Activated T-cell treated with anti-CD3 and anti-CD28 coated beads, Interleukin-2, amount 50 U/mL, for 24 hours (primary cell): ENCODE measurements around the gene RNMT.
A peak's percentile ranks its signal among the peaks of the same experiment; 100 is the strongest.

ENCODE experiments used
- DNase-seq: peaks from one replicate; pipeline ENCODE4 v3.0.0-alpha.2; 2020
- H3K27ac Mint-ChIP-seq: 2 replicates; pipeline ENCODE4 v1.8.0; 2020; ENCODE audit warnings: mild to moderate bottlenecking, mixed read lengths
- H3K27me3 Mint-ChIP-seq: 2 replicates; pipeline ENCODE4 v1.8.0; 2020; ENCODE audit warnings: mixed read lengths
- H3K36me3 Mint-ChIP-seq: 2 replicates; pipeline ENCODE4 v1.8.0; 2020; ENCODE audit warnings: low read depth, mixed read lengths
- H3K4me1 Mint-ChIP-seq: 2 replicates; pipeline ENCODE4 v1.8.0; 2020; ENCODE audit warnings: low read depth, mixed read lengths
- H3K4me3 Mint-ChIP-seq: 2 replicates; pipeline ENCODE4 v1.8.0; 2020; ENCODE audit warnings: mild to moderate bottlenecking, moderate library complexity, mixed read lengths
- H3K9me3 Mint-ChIP-seq: 2 replicates; pipeline ENCODE4 v1.8.0; 2020; ENCODE audit warnings: mixed read lengths

RNMT gene

GRCh38 chr18:13811993-13812392 is 85.5 kb downstream of the RNMT start:
- Mint-ChIP-seq H3K9me3 (no peaks in the 10 kb centered on the region), H3K4me3 (no peak overlapping the region), H3K4me1 (no peaks in the 10 kb centered on the region), H3K27ac (no peak overlapping the region), H3K36me3 (no peaks in the 10 kb centered on the region), H3K27me3 (peaks cover 7% of the 10 kb centered on the region)
- no peak for DNase-seq

GRCh38 chr18:13813271-13813849 is 86.9 kb downstream of the RNMT start:
- H3K4me1 Mint-ChIP-seq, result no peaks in the 10 kb centered on the region
- no peak overlapping the region for H3K4me3 Mint-ChIP-seq
- no peak overlapping the region for H3K27ac Mint-ChIP-seq
- no peaks in the 10 kb centered on the region for H3K36me3 Mint-ChIP-seq
- no peaks in the 10 kb centered on the region for H3K9me3 Mint-ChIP-seq
- peaks cover 7% of the 10 kb centered on the region for H3K27me3 Mint-ChIP-seq
- peak; percentile 73 for DNase-seq
